Measurements from ENCODE around the gene ITPR2. TPM values are rescaled to one million over a fixed set of nuclear protein-coding genes. Genes with fewer than 3 reads are reported as not detected.

Gene ITPR2
- total RNA-seq, 2 donors from 2014 or later = 42.6 to 76.9 TPM

DNA sequence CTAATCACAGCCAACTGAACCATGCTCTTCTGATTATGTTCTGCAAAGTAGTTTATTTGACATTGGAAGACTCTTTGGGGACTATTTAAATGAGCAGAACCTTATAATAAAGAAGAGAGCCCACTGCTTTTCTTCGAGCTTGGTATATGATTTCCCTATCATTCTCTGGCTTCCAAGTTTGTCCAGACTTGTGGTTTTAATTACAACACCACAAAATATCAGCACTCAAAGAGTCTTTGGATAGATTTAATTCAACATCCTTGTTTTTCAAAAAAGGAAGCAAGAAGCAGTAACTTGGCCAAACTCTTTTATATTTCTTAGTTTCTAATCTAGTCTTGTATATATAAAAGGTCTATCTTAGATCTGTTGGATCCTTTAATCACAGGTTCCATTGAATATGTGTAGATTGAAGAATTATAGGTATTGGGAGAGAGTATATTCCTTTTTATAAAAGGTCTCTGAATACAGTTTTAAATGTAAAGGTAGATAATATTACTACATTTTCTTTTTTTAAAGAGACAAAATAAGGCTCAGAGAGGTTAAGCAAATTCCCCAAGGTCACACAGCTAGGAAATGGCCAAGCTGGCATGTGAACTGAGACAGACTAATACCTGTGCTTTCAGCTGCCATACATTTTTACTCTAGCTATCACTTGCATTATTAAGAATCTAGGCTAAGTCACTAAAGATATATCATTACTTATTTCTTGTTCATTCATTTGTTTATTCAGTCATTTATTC is 464.8 kb downstream of the ITPR2 start:
- ATAC-seq (no peak), DNase-seq (ENCODE audit: low spot score) (no peak)
- no peaks in the 10 kb centered on the region for H3K27me3 Mint-ChIP-seq
- H3K27ac Mint-ChIP-seq = no peak overlapping the region
- H3K36me3 Mint-ChIP-seq = no peaks in the 10 kb centered on the region
- H3K9me3 Mint-ChIP-seq = no peaks in the 10 kb centered on the region
- no peak overlapping the region for H3K4me3 Mint-ChIP-seq
- H3K4me1 Mint-ChIP-seq (ENCODE audit: low read depth in 2 of 2) = no peaks in the 10 kb centered on the region

GRCh38 chr12:26361964-26362363 is 471.0 kb downstream of the ITPR2 start:
- Mint-ChIP-seq H3K4me1 (ENCODE audit: low read depth in 2 of 2) (no peaks in the 10 kb centered on the region), H3K9me3 (no peaks in the 10 kb centered on the region), H3K27me3 (no peaks in the 10 kb centered on the region), H3K36me3 (no peaks in the 10 kb centered on the region), H3K27ac (no peak overlapping the region), H3K4me3 (no peak overlapping the region)
- DNase-seq (ENCODE audit: low spot score) (no peak), ATAC-seq (no peak)

DNA sequence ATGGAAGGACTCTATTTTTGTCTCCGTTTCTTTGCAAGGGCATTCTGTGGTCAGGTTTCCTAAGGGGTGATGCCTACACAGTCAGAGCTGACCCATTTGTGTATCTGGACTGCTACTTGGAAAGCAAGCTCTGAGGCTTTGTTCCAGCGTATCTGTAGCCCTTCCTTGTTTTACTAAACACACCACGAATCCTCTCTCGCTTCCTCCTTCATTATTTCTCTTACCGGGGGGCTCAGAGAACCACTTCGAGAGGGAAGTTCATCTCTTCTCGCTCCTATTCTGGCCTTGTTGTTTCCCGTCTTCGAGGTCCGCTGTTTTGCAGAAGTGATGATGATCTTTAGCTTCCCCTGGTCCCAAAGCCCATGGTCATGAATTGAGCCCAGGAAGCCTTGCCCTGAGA is 472.9 kb downstream of the ITPR2 start:
- DNase-seq (ENCODE audit: low spot score) (no peak), ATAC-seq (no peak)
- H3K27ac Mint-ChIP-seq = no peak overlapping the region
- no peaks in the 10 kb centered on the region for H3K9me3 Mint-ChIP-seq
- no peaks in the 10 kb centered on the region for H3K4me1 Mint-ChIP-seq (ENCODE audit: low read depth in 2 of 2)
- no peaks in the 10 kb centered on the region for H3K27me3 Mint-ChIP-seq
- no peaks in the 10 kb centered on the region for H3K36me3 Mint-ChIP-seq
- H3K4me3 Mint-ChIP-seq = no peak overlapping the region

GRCh38 chr12:26359576-26359975 is 473.4 kb downstream of the ITPR2 start:
- no peaks in the 10 kb centered on the region for H3K9me3 Mint-ChIP-seq
- ATAC-seq = no peak
- H3K36me3 Mint-ChIP-seq = no peaks in the 10 kb centered on the region
- DNase-seq (ENCODE audit: low spot score) = no peak
- no peak overlapping the region for H3K4me3 Mint-ChIP-seq
- no peaks in the 10 kb centered on the region for H3K27me3 Mint-ChIP-seq
- H3K4me1 Mint-ChIP-seq (ENCODE audit: low read depth in 2 of 2) = no peaks in the 10 kb centered on the region
- no peak overlapping the region for H3K27ac Mint-ChIP-seq

- Mint-ChIP-seq H3K27ac (no peak overlapping the region), H3K4me1 (ENCODE audit: low read depth in 2 of 2) (no peaks in the 10 kb centered on the region), H3K27me3 (no peaks in the 10 kb centered on the region), H3K36me3 (no peaks in the 10 kb centered on the region), H3K4me3 (no peak overlapping the region), H3K9me3 (no peaks in the 10 kb centered on the region)
- ATAC-seq = no peak
- DNase-seq (ENCODE audit: low spot score) = no peak
Observed at GRCh38 chr12:26358651-26359050, 474.3 kb downstream of the ITPR2 start.

- no peak overlapping the region for H3K4me3 Mint-ChIP-seq
- DNase-seq (ENCODE audit: low spot score) (no peak), ATAC-seq (no peak)
- H3K27me3 Mint-ChIP-seq = no peaks in the 10 kb centered on the region
- H3K9me3 Mint-ChIP-seq = no peaks in the 10 kb centered on the region
- no peaks in the 10 kb centered on the region for H3K36me3 Mint-ChIP-seq
- H3K27ac Mint-ChIP-seq = no peak overlapping the region
- peaks cover 10 to 15% of the 10 kb centered on the region in 2 donors for H3K4me1 Mint-ChIP-seq (ENCODE audit: low read depth in 2 of 2)
Observed at GRCh38 chr12:26347300-26347699, 485.7 kb downstream of the ITPR2 start.

GRCh38 chr12:26346736-26347135 is 486.3 kb downstream of the ITPR2 start:
- Mint-ChIP-seq H3K4me1 (ENCODE audit: low read depth in 2 of 2) (peaks cover 14 to 18% of the 10 kb centered on the region in 2 donors), H3K36me3 (no peaks in the 10 kb centered on the region), H3K27me3 (no peaks in the 10 kb centered on the region), H3K9me3 (no peaks in the 10 kb centered on the region), H3K4me3 (no peak overlapping the region), H3K27ac (no peak overlapping the region)
- ATAC-seq (no peak), DNase-seq (ENCODE audit: low spot score) (no peak)

GRCh38 chr12:26345471-26346003 is 487.5 kb downstream of the ITPR2 start:
- H3K36me3 Mint-ChIP-seq = no peaks in the 10 kb centered on the region
- no peak for ATAC-seq
- H3K27ac Mint-ChIP-seq = no peak overlapping the region

DNA sequence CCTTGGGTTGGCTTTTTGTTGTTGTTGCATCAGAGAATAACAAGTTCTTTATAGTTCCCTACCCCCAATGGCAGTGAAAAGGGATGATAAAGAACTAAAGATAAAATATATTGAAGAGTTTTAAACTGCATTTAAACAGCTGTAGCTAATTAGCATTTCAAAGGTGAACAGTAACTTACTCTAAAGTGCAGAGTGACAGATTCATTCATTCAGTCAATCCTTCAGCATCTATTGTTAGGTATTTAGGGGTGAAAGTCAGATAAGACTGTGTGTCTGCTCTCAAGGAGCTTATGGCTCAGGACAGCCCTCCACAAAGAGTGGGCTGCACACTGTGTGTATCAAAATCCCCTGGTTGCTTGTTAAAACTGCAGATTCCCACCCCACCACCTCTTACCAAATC is 491.5 kb downstream of the ITPR2 start:
- Mint-ChIP-seq H3K36me3 (peaks cover 9% of the 10 kb centered on the region), H3K9me3 (no peaks in the 10 kb centered on the region), H3K27me3 (no peaks in the 10 kb centered on the region), H3K27ac (no peak overlapping the region), H3K4me1 (ENCODE audit: low read depth in 2 of 2) (peaks cover 22% of the 10 kb centered on the region in 2 donors), H3K4me3 (no peak overlapping the region)
- ATAC-seq = no peak
- DNase-seq (ENCODE audit: low spot score) = no peak

More at GRCh38 chr12:26345471-26346003, 487.5 kb downstream of the ITPR2 start:
- DNase-seq (ENCODE audit: low spot score) = no peak
- no peak overlapping the region for H3K4me3 Mint-ChIP-seq
- H3K9me3 Mint-ChIP-seq = no peaks in the 10 kb centered on the region
- H3K27me3 Mint-ChIP-seq = no peaks in the 10 kb centered on the region
- peaks cover 23 to 26% of the 10 kb centered on the region in 2 donors for H3K4me1 Mint-ChIP-seq (ENCODE audit: low read depth in 2 of 2)

- ATAC-seq (peak in 1 of 2 donors; percentile 33), DNase-seq (ENCODE audit: low spot score) (no peak)
- Mint-ChIP-seq H3K27ac (no peak overlapping the region), H3K27me3 (no peaks in the 10 kb centered on the region), H3K9me3 (no peaks in the 10 kb centered on the region), H3K36me3 (peaks cover 9% of the 10 kb centered on the region), H3K4me1 (ENCODE audit: low read depth in 2 of 2) (peaks cover 15 to 18% of the 10 kb centered on the region in 2 donors), H3K4me3 (no peak overlapping the region)
Observed at GRCh38 chr12:26340649-26341048, 492.3 kb downstream of the ITPR2 start.

GRCh38 chr12:26339976-26340375 is 493.0 kb downstream of the ITPR2 start:
- Mint-ChIP-seq H3K4me1 (ENCODE audit: low read depth in 2 of 2) (peaks cover 11 to 15% of the 10 kb centered on the region in 2 donors), H3K27ac (no peak overlapping the region), H3K9me3 (no peaks in the 10 kb centered on the region), H3K27me3 (no peaks in the 10 kb centered on the region), H3K4me3 (no peak overlapping the region), H3K36me3 (peaks cover 9% of the 10 kb centered on the region)
- ATAC-seq (no peak), DNase-seq (ENCODE audit: low spot score) (no peak)

GRCh38 chr12:26338586-26339572 is 494.1 kb downstream of the ITPR2 start:
- Mint-ChIP-seq H3K4me1 (ENCODE audit: low read depth in 2 of 2) (peaks cover 11 to 15% of the 10 kb centered on the region in 2 donors), H3K4me3 (no peak overlapping the region), H3K9me3 (peaks cover 6% of the 10 kb centered on the region), H3K27ac (no peak overlapping the region), H3K36me3 (peaks cover 11% of the 10 kb centered on the region), H3K27me3 (no peaks in the 10 kb centered on the region)
- ATAC-seq (no peak), DNase-seq (ENCODE audit: low spot score) (no peak)

DNA sequence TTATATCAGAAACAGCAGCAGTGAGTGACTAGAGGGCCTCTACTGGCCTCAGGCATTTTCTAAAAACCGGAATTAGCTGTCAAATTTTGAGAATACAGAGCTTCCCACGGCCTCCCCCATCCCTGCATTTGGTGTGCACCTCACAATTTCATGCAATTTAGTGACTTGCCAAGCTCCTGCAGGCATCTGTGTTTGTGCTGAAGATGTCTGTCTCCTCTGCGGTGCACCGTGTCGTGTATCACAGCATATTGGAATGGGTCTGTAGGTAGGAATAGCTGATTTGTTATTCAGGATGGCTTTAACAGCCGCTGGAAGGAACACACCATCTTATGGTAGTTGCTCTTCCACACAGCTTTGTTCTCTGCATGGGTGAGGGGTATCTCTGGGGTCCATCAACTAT is 497.3 kb downstream of the ITPR2 start:
- Mint-ChIP-seq H3K36me3 (peaks cover 15% of the 10 kb centered on the region), H3K27ac (no peak overlapping the region), H3K4me1 (ENCODE audit: low read depth in 2 of 2) (peaks cover 3 to 5% of the 10 kb centered on the region in 2 donors), H3K9me3 (peaks cover 11% of the 10 kb centered on the region), H3K27me3 (no peaks in the 10 kb centered on the region), H3K4me3 (no peak overlapping the region)
- DNase-seq (ENCODE audit: low spot score) (no peak), ATAC-seq (no peak)

All from natural killer cell treated with Interleukin-12 subunit alpha and Interleukin-12 subunit beta and Interleukin-15 and Interleukin-18, amount 100 ng/mL, for 72 hours (primary cell).